ENCODE data around the gene DDX49. TPM values are rescaled to one million over a fixed set of nuclear protein-coding genes. Genes with fewer than 3 reads are reported as not detected.

Gene DDX49
- total RNA-seq, 2 experiments from 2014 or later: 47.9 to 49.7 TPM

- H3K4me1 ChIP-seq (ENCODE audit: insufficient read depth, low read length): no peaks in the 10 kb centered on the region
- ChIA-PET CTCF (no interaction called here), POLR2A (no interaction called here)
- DNase-seq (no peak), ATAC-seq (ENCODE audit: poor library complexity) (no peak)
- H3K4me3 Mint-ChIP-seq: no peak overlapping the region
- no peak overlapping the region for H3K4me3 ChIP-seq (ENCODE audit: low read length)
- peaks cover 0 to 4% of the 10 kb centered on the region in 2 experiments for H3K27me3 ChIP-seq (ENCODE audit: control insufficient read depth in 1 of 2, insufficient read depth in 2 of 2, low read length in 2 of 2)
- H3K9me3 Mint-ChIP-seq: no peaks in the 10 kb centered on the region
- H3K27ac Mint-ChIP-seq: no peak overlapping the region
- H3K36me3 Mint-ChIP-seq (ENCODE audit: low read depth): no peaks in the 10 kb centered on the region
- no peaks in the 10 kb centered on the region for H3K4me1 Mint-ChIP-seq (ENCODE audit: low read depth)
- intact Hi-C loops (cut with DNase I, micrococcal nuclease): no loop called here
- no peak overlapping the region for H3K27ac ChIP-seq (ENCODE audit: low read depth in 1 of 2, low read length in 2 of 2)
- H3K36me3 ChIP-seq (ENCODE audit: insufficient read depth, low read length): no peaks in the 10 kb centered on the region
- H3K27me3 Mint-ChIP-seq: peaks cover 9% of the 10 kb centered on the region
- no peaks in the 10 kb centered on the region for H3K9me3 ChIP-seq (ENCODE audit: control insufficient read depth in 1 of 2, insufficient read depth in 1 of 2, low read length in 2 of 2)
- no peak for TF ChIP-seq CTCF (IDR thresholded peaks at IDR 0.05)
Measured at GRCh38 chr19:18975011-18975410, 55.5 kb downstream of the DDX49 start.

- CTCF ChIA-PET: no interaction called here
- Histone ChIP-seq H3K27me3 (ENCODE audit: control insufficient read depth in 1 of 2, insufficient read depth in 2 of 2, low read length in 2 of 2) (peaks cover 0 to 4% of the 10 kb centered on the region in 2 experiments), H3K4me1 (ENCODE audit: insufficient read depth, low read length) (no peaks in the 10 kb centered on the region), H3K4me3 (ENCODE audit: low read length) (no peak overlapping the region), H3K36me3 (ENCODE audit: insufficient read depth, low read length) (no peaks in the 10 kb centered on the region), H3K27ac (ENCODE audit: low read depth in 1 of 2, low read length in 2 of 2) (no peak overlapping the region), H3K9me3 (ENCODE audit: control insufficient read depth in 1 of 2, insufficient read depth in 1 of 2, low read length in 2 of 2) (no peaks in the 10 kb centered on the region)
- Mint-ChIP-seq H3K4me1 (ENCODE audit: low read depth) (no peaks in the 10 kb centered on the region), H3K36me3 (ENCODE audit: low read depth) (no peaks in the 10 kb centered on the region), H3K27ac (no peak overlapping the region), H3K4me3 (no peak overlapping the region), H3K9me3 (no peaks in the 10 kb centered on the region), H3K27me3 (peaks cover 10% of the 10 kb centered on the region)
- no peak for DNase-seq
- ATAC-seq (ENCODE audit: poor library complexity): no peak
- intact Hi-C loops (cut with DNase I, micrococcal nuclease): no loop called here
- POLR2A ChIA-PET: no interaction called here
- no peak for TF ChIP-seq CTCF (IDR thresholded peaks at IDR 0.05)
Measured at GRCh38 chr19:18975869-18976268, 56.4 kb downstream of the DDX49 start.

Other genes starting within 250 kb of the DDX49 start
- gene CRTC1, start 236.0 kb upstream of the DDX49 start, total RNA-seq: 10 to 100 TPM; 11.8 to 12.2 TPM
- not detected for gene COMP, start 128.4 kb upstream of the DDX49 start, total RNA-seq
- 100 to 1,000 TPM; 146 to 150 TPM for gene UPF1, start 87.8 kb upstream of the DDX49 start, total RNA-seq
- not detected for gene CERS1, start 23.6 kb upstream of the DDX49 start, total RNA-seq
- gene COPE, start 328 bp upstream of the DDX49 start, total RNA-seq: 100 to 1,000 TPM; 135 to 143 TPM
- gene HOMER3, start 21.5 kb downstream of the DDX49 start, total RNA-seq: 1 to 10 TPM; 1.1 TPM
- gene SUGP2, start 113.8 kb downstream of the DDX49 start, total RNA-seq: 100 to 1,000 TPM; 106 to 110 TPM
- gene ARMC6, start 113.9 kb downstream of the DDX49 start, total RNA-seq: 1 to 10 TPM; 5.9 to 6.0 TPM
- 10 to 100 TPM; 15.1 to 15.4 TPM for gene SLC25A42, start 144.3 kb downstream of the DDX49 start, total RNA-seq
- 10 to 100 TPM in 1 of 2 experiments, 1 to 10 TPM in 1; 8.2 to 10.9 TPM for gene TMEM161A, start 218.8 kb downstream of the DDX49 start, total RNA-seq

Data from CD4-positive, alpha-beta T cell (primary cell).